IPS-18c (cell line): ENCODE results near the gene CDH4.

ENCODE experiments used
- H3K4me3 ChIP-seq: 2 replicates; pipeline ENCODE4 v1.7.0; 2013; ENCODE audit warnings: low read depth, mild to moderate bottlenecking, low read length, moderate library complexity; ENCODE audit not compliant: insufficient read depth
- H3K9me3 ChIP-seq: one replicate; pipeline ENCODE4 v1.6.1; 2013; ENCODE audit warnings: mild to moderate bottlenecking, low read length, moderate library complexity; ENCODE audit not compliant: control insufficient read depth, insufficient read depth

CDH4 gene

GRCh38 chr20:61775423-61775822, 523.4 kb downstream of the CDH4 start:
- Histone ChIP-seq H3K4me3 (no peak overlapping the region), H3K9me3 (no peaks in the 10 kb centered on the region)

- Histone ChIP-seq H3K4me3 (no peak overlapping the region), H3K9me3 (no peaks in the 10 kb centered on the region)
Measured at GRCh38 chr20:61776491-61777075, 524.5 kb downstream of the CDH4 start.

GRCh38 chr20:61777773-61778494, 525.9 kb downstream of the CDH4 start:
- H3K9me3 ChIP-seq, result no peaks in the 10 kb centered on the region
- H3K4me3 ChIP-seq, result no peak overlapping the region

GRCh38 chr20:61778495-61778863, 526.4 kb downstream of the CDH4 start:
- H3K9me3 ChIP-seq, result no peaks in the 10 kb centered on the region
- H3K4me3 ChIP-seq, result no peak overlapping the region

DNA sequence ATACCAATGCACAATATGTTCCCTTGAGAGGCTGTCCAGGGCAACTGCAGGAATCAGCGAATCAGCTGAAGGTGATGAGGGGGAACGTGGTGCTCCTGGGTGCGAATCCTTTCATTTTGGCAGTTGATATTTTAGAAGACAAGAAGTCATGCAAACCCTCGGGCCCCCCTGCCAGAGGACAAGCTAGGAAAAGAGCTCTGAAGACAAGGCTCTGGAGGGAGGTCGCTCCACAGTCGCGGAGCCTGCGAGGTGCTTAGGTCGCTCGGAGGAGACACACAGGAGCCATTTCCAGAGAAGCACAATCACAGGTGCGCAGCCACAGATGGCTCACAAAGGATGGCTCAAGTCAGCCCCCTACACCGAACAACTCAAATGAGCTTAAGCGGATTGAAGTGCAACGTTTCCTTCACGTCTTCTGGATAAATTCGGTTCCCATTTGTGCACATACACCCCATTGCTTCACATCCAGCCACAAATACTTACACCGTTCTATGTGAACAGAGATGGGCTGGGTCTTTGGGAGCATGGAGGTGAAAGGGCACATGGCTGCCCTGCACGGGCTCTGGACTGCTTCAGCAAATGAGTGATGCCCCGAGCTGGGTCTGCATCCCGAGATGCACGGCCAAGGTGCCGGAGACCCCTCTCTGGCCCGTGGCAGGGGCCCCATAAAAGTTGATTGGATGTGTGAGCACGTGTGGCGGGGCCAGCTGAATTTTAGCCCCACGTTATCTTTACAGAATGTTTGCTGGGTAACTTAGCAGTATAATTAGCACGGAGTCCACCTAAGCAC, 527.3 kb downstream of the CDH4 start:
- H3K4me3 ChIP-seq, result no peak overlapping the region
- H3K9me3 ChIP-seq, result no peaks in the 10 kb centered on the region

DNA sequence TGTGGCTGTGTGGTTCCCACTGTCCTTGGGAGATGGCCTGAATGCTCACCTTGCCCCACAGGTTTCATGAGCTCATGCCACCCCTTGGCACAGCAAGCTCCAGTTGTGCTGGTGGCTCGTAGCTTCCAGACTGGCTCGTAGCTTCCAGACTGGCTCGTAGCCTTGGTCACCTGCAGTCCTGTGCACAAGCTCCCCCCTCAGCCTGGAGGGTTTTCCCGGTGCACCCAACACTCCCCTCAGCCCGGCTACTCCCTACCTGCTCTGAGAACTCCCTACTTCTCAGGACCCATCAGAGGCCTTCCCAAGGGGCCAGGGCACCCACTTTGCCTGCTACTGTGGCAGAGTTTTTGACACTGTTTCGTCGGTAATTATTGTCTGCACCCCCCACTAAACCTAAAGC, 528.0 kb downstream of the CDH4 start:
- Histone ChIP-seq H3K4me3 (no peak overlapping the region), H3K9me3 (no peaks in the 10 kb centered on the region)

DNA sequence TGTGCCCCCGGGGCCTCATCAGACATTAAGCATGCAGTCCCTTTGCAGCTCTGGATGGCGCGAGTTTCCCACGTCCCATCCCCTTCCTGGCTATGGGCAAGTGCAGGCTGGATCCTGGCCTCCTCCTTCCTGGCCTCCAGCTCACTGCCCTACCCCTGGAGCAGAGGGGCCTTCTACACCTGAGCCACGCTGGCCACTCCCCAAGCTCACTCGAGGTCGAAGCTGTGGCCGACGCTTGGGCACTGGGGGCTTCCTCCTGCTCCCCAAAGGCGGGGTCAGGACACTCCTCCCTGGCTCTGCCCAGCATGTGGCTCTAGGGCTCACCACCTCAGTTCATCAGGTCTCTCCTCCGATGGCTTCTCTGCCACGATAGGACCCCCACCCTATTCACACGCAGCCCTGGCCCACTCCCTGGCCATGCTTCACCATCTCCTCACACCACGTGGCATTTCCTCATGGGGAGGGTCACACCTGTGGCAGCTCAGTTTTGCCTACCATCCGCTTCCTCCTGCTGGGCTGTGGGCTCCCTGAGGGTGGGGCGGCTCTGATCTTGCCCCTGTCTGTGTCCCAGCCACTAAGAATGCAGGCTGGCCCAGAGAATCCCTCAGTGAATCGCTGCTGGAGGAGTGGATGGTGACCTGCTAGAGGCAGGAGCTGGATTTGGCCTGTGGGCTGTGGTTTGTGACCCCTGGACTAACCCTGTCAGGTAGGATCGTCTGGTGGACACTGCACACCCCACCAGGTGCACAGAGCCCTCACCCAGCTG, 532.9 kb downstream of the CDH4 start:
- no peaks in the 10 kb centered on the region for H3K9me3 ChIP-seq
- no peak overlapping the region for H3K4me3 ChIP-seq

DNA sequence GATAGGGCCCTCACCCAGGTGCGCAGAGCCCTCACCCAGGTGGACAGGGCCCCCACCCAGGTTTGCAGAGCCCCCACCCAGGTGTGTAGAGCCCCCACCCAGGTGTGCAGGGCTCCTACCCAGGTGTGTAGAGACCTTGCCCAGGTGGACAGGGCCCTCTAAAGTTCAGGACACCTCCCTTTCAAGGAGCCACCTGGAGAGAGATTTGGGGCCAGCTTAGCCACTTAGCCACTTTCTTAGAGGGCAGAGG, 533.4 kb downstream of the CDH4 start:
- no peak overlapping the region for H3K4me3 ChIP-seq
- H3K9me3 ChIP-seq, result no peaks in the 10 kb centered on the region

GRCh38 chr20:61786230-61786629, 534.2 kb downstream of the CDH4 start:
- Histone ChIP-seq H3K4me3 (no peak overlapping the region), H3K9me3 (peaks cover 2% of the 10 kb centered on the region)

DNA sequence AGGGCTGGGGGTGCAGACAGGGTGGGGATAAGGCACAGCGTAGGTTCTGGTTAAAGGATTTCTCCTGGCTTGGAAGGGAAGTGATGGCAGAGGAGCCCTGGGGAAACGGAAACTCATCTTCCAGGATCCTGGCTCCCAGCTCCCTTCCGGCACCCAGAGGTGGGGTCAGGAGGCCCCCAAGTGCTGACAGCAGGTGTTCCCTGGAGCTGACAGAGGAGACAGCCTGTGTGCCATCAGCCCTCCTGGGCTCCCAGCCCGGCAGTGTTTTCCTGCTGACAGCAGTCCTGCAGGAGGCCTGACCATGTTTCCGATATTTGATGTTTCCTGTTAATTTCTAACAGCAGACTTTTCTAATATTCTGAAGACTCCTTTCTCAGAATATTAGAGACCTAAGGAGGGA, 536.3 kb downstream of the CDH4 start:
- Histone ChIP-seq H3K4me3 (no peak overlapping the region), H3K9me3 (peaks cover 2% of the 10 kb centered on the region)

DNA sequence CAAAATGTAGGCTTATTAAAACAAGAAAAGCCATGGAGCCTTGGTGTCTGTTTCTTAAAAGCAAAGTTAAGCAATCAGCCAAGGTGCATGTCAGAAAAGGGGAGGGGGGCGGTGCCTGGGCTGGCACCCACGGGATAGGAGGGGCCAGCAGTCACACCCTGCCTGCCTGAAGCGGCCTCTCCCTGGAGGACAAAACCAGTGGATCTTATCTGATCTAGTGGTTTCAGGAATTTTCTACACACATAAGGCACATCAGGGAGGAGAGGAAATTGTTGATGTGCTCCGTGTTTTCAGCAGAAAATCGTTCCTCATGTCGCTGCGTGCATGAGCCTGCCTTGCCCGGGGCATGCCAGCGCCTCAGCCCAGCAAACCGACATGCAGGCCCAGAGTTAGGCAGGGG, 537.3 kb downstream of the CDH4 start:
- Histone ChIP-seq H3K4me3 (no peak overlapping the region), H3K9me3 (peaks cover 2% of the 10 kb centered on the region)

DNA sequence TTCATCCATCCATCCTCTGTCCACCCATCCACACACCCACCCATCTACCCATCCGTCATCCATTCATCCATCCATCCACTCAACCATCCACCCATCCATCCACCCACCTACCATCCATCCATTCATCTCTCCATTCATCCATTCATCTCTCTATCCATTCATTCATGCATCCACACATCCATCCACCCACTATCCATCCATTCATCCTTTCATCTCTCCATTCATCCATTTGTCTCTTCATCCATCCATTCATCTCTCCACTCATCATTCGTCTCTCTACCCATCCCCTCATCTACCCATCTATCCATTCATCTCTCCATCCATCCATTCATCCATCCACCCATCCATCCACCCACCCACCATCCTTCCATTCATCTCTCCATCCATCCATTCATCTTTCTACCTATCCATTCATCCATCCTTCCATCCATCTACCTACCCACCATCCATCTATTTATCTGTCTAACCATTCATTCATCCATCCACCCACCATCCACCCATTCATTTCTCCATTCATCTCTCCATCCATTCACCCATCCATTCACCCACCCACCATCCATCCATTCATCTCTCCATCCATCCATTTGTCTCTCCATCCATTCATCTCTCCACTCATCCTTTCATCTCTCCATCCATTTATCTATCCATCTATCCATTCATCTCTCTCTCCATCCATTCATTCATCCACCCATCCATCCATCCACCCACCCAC, 538.2 kb downstream of the CDH4 start:
- Histone ChIP-seq H3K9me3 (peaks cover 2% of the 10 kb centered on the region), H3K4me3 (no peak overlapping the region)

- no peak overlapping the region for H3K4me3 ChIP-seq
Measured at GRCh38 chr20:61791995-61792394, 539.9 kb downstream of the CDH4 start.

GRCh38 chr20:61795669-61796630, 543.9 kb downstream of the CDH4 start:
- Histone ChIP-seq H3K9me3 (peaks cover 2% of the 10 kb centered on the region), H3K4me3 (no peak overlapping the region)

More at GRCh38 chr20:61791995-61792394, 539.9 kb downstream of the CDH4 start:
- peaks cover 2% of the 10 kb centered on the region for H3K9me3 ChIP-seq

DNA sequence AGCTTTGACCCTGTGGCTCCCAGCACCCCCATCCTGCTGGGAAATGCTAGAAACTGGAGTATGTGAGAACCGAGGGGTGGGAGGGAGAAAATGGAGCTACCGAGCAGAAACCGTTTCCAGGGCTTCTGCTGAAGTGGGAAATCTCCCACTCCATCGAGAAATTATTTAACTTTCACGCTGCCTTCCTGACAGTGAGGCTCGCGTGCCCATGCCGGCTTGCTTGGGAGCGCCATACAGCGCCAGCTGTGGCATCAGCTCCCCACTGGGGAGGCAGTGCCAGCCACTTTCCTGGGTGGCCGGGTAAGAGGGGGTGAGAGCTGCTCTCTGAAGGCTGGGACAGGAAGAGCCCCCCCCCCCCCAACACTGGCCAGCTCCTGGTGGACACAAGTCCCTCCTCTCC, 544.7 kb downstream of the CDH4 start:
- no peaks in the 10 kb centered on the region for H3K9me3 ChIP-seq
- no peak overlapping the region for H3K4me3 ChIP-seq

- Histone ChIP-seq H3K9me3 (no peaks in the 10 kb centered on the region), H3K4me3 (no peak overlapping the region)
Measured at GRCh38 chr20:61797200-61797599, 545.1 kb downstream of the CDH4 start.
